ENCODE results near the gene ACTL8.

ACTL8 gene

GRCh38 chr1:17851056-17851455 is 95.9 kb downstream of the ACTL8 start:
- DNase-seq: no peak

- no peak for DNase-seq
These were observed 97.2 kb downstream of the ACTL8 start for GRCh38 chr1:17852383-17852782.

- DNase-seq: no peak
These were observed 98.3 kb downstream of the ACTL8 start for GRCh38 chr1:17853241-17853935.

GRCh38 chr1:17856496-17857108 is 101.5 kb downstream of the ACTL8 start:
- DNase-seq: no peak

- DNase-seq: no peak
These were observed 102.0 kb downstream of the ACTL8 start for GRCh38 chr1:17857109-17857499.

GRCh38 chr1:17857996-17858395 is 102.9 kb downstream of the ACTL8 start:
- no peak for DNase-seq

GRCh38 chr1:17860812-17861211 is 105.7 kb downstream of the ACTL8 start:
- DNase-seq: no peak

GRCh38 chr1:17861685-17862084 is 106.6 kb downstream of the ACTL8 start:
- no peak for DNase-seq

- DNase-seq: no peak
These were observed 107.0 kb downstream of the ACTL8 start for GRCh38 chr1:17862121-17862520.

- no peak for DNase-seq
These were observed 111.0 kb downstream of the ACTL8 start for GRCh38 chr1:17865912-17866739.

GRCh38 chr1:17866740-17867029 is 111.6 kb downstream of the ACTL8 start:
- no peak for DNase-seq

- DNase-seq: no peak
These were observed 112.3 kb downstream of the ACTL8 start for GRCh38 chr1:17867470-17867869.

GRCh38 chr1:17869815-17870214 is 114.7 kb downstream of the ACTL8 start:
- no peak for DNase-seq

- no peak for DNase-seq
These were observed 115.5 kb downstream of the ACTL8 start for GRCh38 chr1:17870679-17871078.

- no peak for DNase-seq
These were observed 118.0 kb downstream of the ACTL8 start for GRCh38 chr1:17873007-17873675.

- DNase-seq: no peak
These were observed 119.1 kb downstream of the ACTL8 start for GRCh38 chr1:17874231-17874630.

GRCh38 chr1:17874710-17875109 is 119.6 kb downstream of the ACTL8 start:
- DNase-seq: no peak

- no peak for DNase-seq
These were observed 120.2 kb downstream of the ACTL8 start for GRCh38 chr1:17875171-17875881.

GRCh38 chr1:17875882-17876280 is 120.7 kb downstream of the ACTL8 start:
- no peak for DNase-seq
